GM12878 (cell line): Measurements from ENCODE around the gene WDR91. TPM values are rescaled to one million over a fixed set of nuclear protein-coding genes. Genes with fewer than 3 reads are reported as not detected.

ENCODE experiments used
- ATAC-seq: fragments of 200-7000 bp; cut with Tn5 transposase; 3 replicates; pipeline ENCODE4 v1.9.1; 2020; ENCODE audit warnings: mild to moderate bottlenecking, moderate library complexity
- BruUV-seq: library from RNA; stranded (reverse); fragments of 400-500 nt; replicated peaks from 2 replicates; lab custom pipeline; 2021; lab: Mats Ljungman, UMichigan
- CTCF ChIA-PET: fragments of 300-600 bp; sonication (Branson Sonifier 250); formaldehyde crosslinking; extraction: SDS; loops from one replicate; lab custom pipeline; 2021; ENCODE audit warnings: inconsistent platforms; lab: Yijun Ruan, JAX
- POLR2A ChIA-PET: fragments of 350-600 bp; formaldehyde crosslinking; extraction: SDS; loops from one replicate; lab custom pipeline; 2021; ENCODE audit warnings: inconsistent platforms; lab: Charles Lee
- RAD21 ChIA-PET: fragments of 300-600 bp; sonication (Branson Sonifier 250); formaldehyde crosslinking; loops from one replicate; lab custom pipeline; 2023; ENCODE audit warnings: antibody characterized with exemption; ENCODE audit not compliant: unreplicated experiment; lab: Charles Lee
- SMC1A ChIA-PET: fragments of 300-600 bp; sonication (Branson Sonifier 250); formaldehyde crosslinking; loops from one replicate; lab custom pipeline; 2023; ENCODE audit not compliant: unreplicated experiment, uncharacterized antibody; lab: Charles Lee
- DNase-seq: peaks from one replicate; pipeline ENCODE4 v3.0.0-alpha.2; 2011; ENCODE audit warnings: low read depth, low spot score
- FAIRE-seq: peaks from 3 replicates; lab custom pipeline; 2011; peaks lifted over from hg19 to GRCh38; lab: Jason Lieb, UNC
- H2AFZ ChIP-seq: 2 replicates; pipeline ENCODE4 v1.6.0; 2011; ENCODE audit warnings: low read depth, low read length, control low read depth; ENCODE audit not compliant: control insufficient read depth
- H3K27ac ChIP-seq: 2 replicates; pipeline ENCODE4 v1.5.1; 2011; ENCODE audit warnings: control low read depth; ENCODE audit not compliant: control insufficient read depth, insufficient read depth
- H3K27me3 ChIP-seq, 2 experiments: replicated peaks in 1 of 2; 2 replicates each; pipeline versions ENCODE4 v1.6.0 to v1.6.1; 2011; ENCODE audit warnings: low read length in 1 of 2; ENCODE audit not compliant: control insufficient read depth in 2 of 2, insufficient read depth in 2 of 2
- H3K36me3 ChIP-seq, 2 experiments: 2 replicates each; pipeline ENCODE4 v1.5.1; 2011; ENCODE audit warnings: low read length in 1 of 2; ENCODE audit not compliant: control insufficient read depth in 2 of 2, insufficient read depth in 2 of 2
- H3K4me1 ChIP-seq: 2 replicates; pipeline ENCODE4 v1.6.1; 2011; ENCODE audit warnings: mild to moderate bottlenecking, low read length, moderate library complexity, mixed read lengths; ENCODE audit not compliant: control insufficient read depth, insufficient read depth
- H3K4me2 ChIP-seq: 2 replicates; pipeline ENCODE4 v1.6.0; 2011; ENCODE audit warnings: control low read depth; ENCODE audit not compliant: control insufficient read depth, insufficient read depth
- H3K4me3 ChIP-seq: fragments of 200-600 bp; sonication (generic); 2 replicates; pipeline ENCODE4 v1.5.1; 2016
- H3K79me2 ChIP-seq: 2 replicates; pipeline ENCODE4 v1.6.0; 2011; ENCODE audit warnings: low read length; ENCODE audit not compliant: control insufficient read depth, insufficient read depth
- H3K9ac ChIP-seq: 2 replicates; pipeline ENCODE4 v1.8.0; 2011; ENCODE audit warnings: low read length, control low read depth, mixed read lengths; ENCODE audit not compliant: control insufficient read depth, insufficient read depth
- H3K9me3 ChIP-seq: replicated peaks from 3 replicates; pipeline ENCODE4 v1.5.1; 2011; ENCODE audit warnings: mild to moderate bottlenecking, low read length; ENCODE audit not compliant: control insufficient read depth, insufficient read depth
- H4K20me1 ChIP-seq: 2 replicates; pipeline ENCODE4 v1.6.0; 2011; ENCODE audit not compliant: control insufficient read depth, insufficient read depth
- ASH2L ChIP-seq: fragments of 300-600, 200-600 bp; sonication (generic); IDR thresholded peaks from 2 replicates; pipeline ENCODE4 v1.6.1; 2017; ENCODE audit warnings: low read depth, mild to moderate bottlenecking, borderline replicate concordance
- BCL11A ChIP-seq: IDR thresholded peaks from 2 replicates; pipeline ENCODE4 v1.6.1; 2011; ENCODE audit warnings: low read depth, low read length
- CBX5 ChIP-seq: sonication (generic); IDR thresholded peaks from 2 replicates; pipeline ENCODE4 v1.6.1; 2016; ENCODE audit warnings: low read depth, moderate library complexity, mild to moderate bottlenecking, inconsistent platforms
- CHD2 ChIP-seq: IDR thresholded peaks from 2 replicates; pipeline ENCODE4 v1.6.1; 2011; ENCODE audit warnings: low read depth, low read length, improper control_type of control experiment, borderline replicate concordance
- EZH2 ChIP-seq: IDR thresholded peaks from 2 replicates; pipeline ENCODE4 v1.6.1; 2012; ENCODE audit warnings: low read depth, mild to moderate bottlenecking, control low read depth, inconsistent platforms, low read length, borderline replicate concordance; ENCODE audit not compliant: control insufficient read depth
- GABPA ChIP-seq: IDR thresholded peaks from 2 replicates; pipeline ENCODE4 v1.6.1; 2014; ENCODE audit warnings: antibody characterized with exemption, low read depth, mild to moderate bottlenecking, inconsistent platforms
- JUNB ChIP-seq: IDR thresholded peaks from 2 replicates; pipeline ENCODE4 v1.6.1; 2016; ENCODE audit warnings: antibody characterized with exemption, mild to moderate bottlenecking
- KLF5 ChIP-seq: fragments of 450-650 bp; IDR thresholded peaks from 2 replicates; pipeline ENCODE4 v1.6.1; 2014; ENCODE audit warnings: mild to moderate bottlenecking; ENCODE audit not compliant: partially characterized antibody
- MEF2A ChIP-seq: IDR thresholded peaks from 2 replicates; pipeline ENCODE4 v1.6.1; 2011; ENCODE audit warnings: low read depth, mild to moderate bottlenecking, low read length, moderate library complexity; ENCODE audit not compliant: insufficient read depth
- MTA2 ChIP-seq: fragments of 450-650 bp; IDR thresholded peaks from 2 replicates; pipeline ENCODE4 v1.6.1; 2016; ENCODE audit warnings: low read depth, mild to moderate bottlenecking, moderate library complexity
- MXI1 ChIP-seq: fragments of 150-350 bp; IDR thresholded peaks from 2 replicates; pipeline ENCODE4 v1.6.1; 2011; ENCODE audit warnings: low read depth, mild to moderate bottlenecking, inconsistent platforms, low read length, improper control_type of control experiment
- NBN ChIP-seq: fragments of 450-650 bp; IDR thresholded peaks from 2 replicates; pipeline ENCODE4 v1.6.1; 2016
- NFYB ChIP-seq: IDR thresholded peaks from 2 replicates; pipeline ENCODE4 v1.6.1; 2011; ENCODE audit warnings: low read depth, mild to moderate bottlenecking, low read length, improper control_type of control experiment, moderate library complexity; ENCODE audit not compliant: insufficient read depth
- PAX5 ChIP-seq: IDR thresholded peaks from 2 replicates; pipeline ENCODE4 v1.6.1; 2011; ENCODE audit warnings: low read depth, low read length, borderline replicate concordance
- POLR2A ChIP-seq: IDR thresholded peaks from 2 replicates; pipeline ENCODE4 v1.6.1; 2011; ENCODE audit warnings: low read depth, mild to moderate bottlenecking, low read length
- POU2F2 ChIP-seq: IDR thresholded peaks from 3 replicates; pipeline ENCODE4 v1.6.1; 2011; ENCODE audit warnings: low read depth, mild to moderate bottlenecking, low read length, borderline replicate concordance
- SMAD5 ChIP-seq: IDR thresholded peaks from 2 replicates; pipeline ENCODE4 v1.6.1; 2016; ENCODE audit warnings: antibody characterized with exemption, low read depth
- STAT3 ChIP-seq: IDR thresholded peaks from 2 replicates; pipeline ENCODE4 v1.6.1; 2011; ENCODE audit warnings: low read depth, low read length, improper control_type of control experiment
- YBX1 ChIP-seq: fragments of 450-650 bp; IDR thresholded peaks from 2 replicates; pipeline ENCODE4 v1.6.1; 2016; ENCODE audit warnings: antibody characterized with exemption
- ZNF207 ChIP-seq: fragments of 450-650 bp; IDR thresholded peaks from 2 replicates; pipeline ENCODE4 v1.6.1; 2014; ENCODE audit warnings: antibody characterized with exemption, mild to moderate bottlenecking, borderline replicate concordance
- ZNF274 ChIP-seq: IDR thresholded peaks from one replicate; pipeline ENCODE4 v1.8.0; 2011; ENCODE audit not compliant: insufficient read length, insufficient read depth
- ZNF384 ChIP-seq: IDR thresholded peaks from 2 replicates; pipeline ENCODE4 v1.6.1; 2012; ENCODE audit warnings: low read depth, mild to moderate bottlenecking, low read length, improper control_type of control experiment, borderline replicate concordance
- WGBS: methylation state at CpG from one replicate; pipeline ENCODE4 v1.1.6; 2016; ENCODE audit warnings: low lambda C conversion rate; ENCODE audit not compliant: insufficient replicate concordance, insufficient coverage; ENCODE audit errors: missing lambda C conversion rate; 5-methylcytosine and 5-hydroxymethylcytosine counted together
- in situ Hi-C: fragments of 300-500 bp; cut with MboI; formaldehyde crosslinking; loops from 9 replicates; pipeline ENCODE4 v1.14.3; 2018; ENCODE audit warnings: mixed read lengths
- intact Hi-C: fragments of 100-400 bp; cut with micrococcal nuclease; formaldehyde crosslinking; loops from one replicate; pipeline ENCODE4 v1.14.2; 2022; ENCODE audit not compliant: unreplicated experiment
- polyA plus RNA-seq, 11 experiments: library from polyadenylated mRNA; depleted of rRNA in 4 of 11; unstranded in 6 of 11; stranded (reverse) in 5 of 11; fragments of >200 nt; fragmentation: Nextera tagmentation in 4 of 11; fragmentation: Illumina TruSeq in 1 of 11; extraction: Ambion mirVana in 4 of 11; extraction: Trizol in 1 of 11; gene quantifications; 1 replicate in 1 of 11; 2 replicates in 10 of 11; pipeline versions ENCODE4 v1.2.1 to v1.2.3, GENCODE V29; 2011 to 2016; ENCODE audit warnings: inconsistent platforms in 2 of 11, missing spikeins in 2 of 11, low read depth in 1 of 11
- total RNA-seq, 4 experiments: library from RNA; depleted of rRNA in 3 of 4; stranded (reverse); fragments of >200 nt in 3 of 4; fragmentation: Illumina TruSeq in 1 of 4; extraction: Trizol in 1 of 4; gene quantifications; 2 replicates each; pipeline versions ENCODE4 v1.2.1 to v1.2.3, GENCODE V29; 2013 to 2021
- TF ChIP-seq, protein P1 (sequence below): IDR thresholded peaks from 2 replicates; pipeline ENCODE4 v1.6.1; 2011; ENCODE audit warnings: low read depth, low read length, improper control_type of control experiment, borderline replicate concordance

The WDR91 gene
- total and polyA plus RNA-seq, 10 of the 15 experiments (the other 5 are each of a cell fraction or from before 2014, with no cell fraction given) = 7.6 to 83.3 (median 16.5) TPM

DNA sequence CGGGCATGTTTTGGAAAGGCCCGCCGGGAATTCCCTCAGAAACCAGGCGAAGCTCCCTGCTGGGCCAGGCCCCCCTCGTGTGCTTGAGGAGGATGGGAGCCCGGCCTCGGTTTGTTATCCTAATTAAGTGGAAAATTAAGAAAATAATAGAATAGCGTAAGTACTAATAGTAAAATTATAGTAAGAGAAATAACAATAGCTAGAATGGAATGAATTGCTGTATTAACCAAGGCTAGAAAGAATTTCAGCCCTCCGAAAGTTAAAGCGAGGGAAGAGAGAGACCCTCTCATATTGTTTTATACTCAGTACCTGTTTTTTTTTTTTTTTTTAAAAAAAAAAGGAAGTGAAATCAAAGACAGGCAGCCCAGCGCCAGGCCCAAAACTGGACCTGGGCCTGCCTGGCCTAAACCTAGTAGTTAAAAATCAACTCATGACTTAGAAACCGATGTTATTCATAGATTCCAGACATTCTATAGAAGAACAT is 40.3 kb downstream of the WDR91 start (continued):
- peak; percentile 57 for TF ChIP-seq MTA2
- TF ChIP-seq, all 136 proteins: peak for 15; not testable (repeated sequence) for 121

DNA sequence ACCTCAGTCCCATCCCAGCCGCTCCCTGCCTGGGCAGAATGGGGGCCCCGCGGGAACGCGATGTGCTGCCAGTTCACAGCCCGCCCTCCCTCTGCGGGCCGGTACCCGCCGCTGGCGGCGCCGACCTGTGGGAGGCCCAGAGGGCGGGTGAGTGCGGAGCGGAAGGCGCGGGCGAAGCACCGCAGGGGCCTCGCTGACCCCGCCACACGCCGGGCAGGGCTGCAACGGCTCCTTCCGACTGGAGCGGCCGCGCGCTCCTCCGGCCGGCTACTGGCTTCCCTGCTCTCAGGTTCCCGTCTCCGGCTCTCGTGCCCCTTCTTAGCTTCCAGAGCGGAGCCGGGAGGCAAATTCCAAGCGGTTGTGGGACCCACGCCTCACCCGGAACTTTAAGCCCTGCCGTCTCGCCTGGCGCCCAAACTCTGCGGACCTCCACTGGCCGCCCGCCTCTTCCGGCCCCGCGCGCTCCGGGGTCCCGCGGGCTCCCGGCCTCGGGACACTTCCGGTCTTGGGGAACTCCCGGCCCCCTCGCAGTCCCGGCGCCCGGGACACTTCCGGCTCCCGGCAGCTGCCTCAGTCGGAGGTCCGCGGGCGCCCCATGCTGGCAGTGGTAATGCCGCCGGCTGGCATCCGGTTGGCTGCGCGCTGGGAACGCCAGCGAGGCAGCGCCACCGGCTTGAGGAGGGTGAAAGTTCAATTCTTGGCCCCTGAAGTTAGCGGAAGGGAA is 40.9 kb downstream of the WDR91 start, which contains the start of gene CYREN:
TSS of gene CYREN (minus strand) at position 434 of the 724 bp plus-strand sequence. CDS start 1,785 bp downstream, outside the sequence.
- CTCF ChIA-PET = interaction anchor here (0.6 to 12.2 kb wide), 26 partner anchors 10 to 537 kb away, joined by 3 to 157 read pairs (median 4); partner anchors contain the start of genes AGBL3, BPGM, TMEM140 and WDR91
- BruUV-seq = no TSS peak
- Histone ChIP-seq H3K4me2 (peak within 1 kb of the TSS; percentile 99), H3K4me1 (peaks cover 24% of the 10 kb centered on the region), H3K79me2 (peaks cover 71% of the 10 kb centered on the region), H3K9ac (peak within 1 kb of the TSS; percentile 73), H3K4me3 (peak within 1 kb of the TSS; percentile 84), H3K27me3 (no peaks in the 10 kb centered on the region), H3K36me3 (peaks cover 21 to 24% of the 10 kb centered on the region in 2 experiments), H4K20me1 (no peaks in the 10 kb centered on the region; the same call in 1 of the 2 replicates), H3K27ac (peak within 1 kb of the TSS; percentile 96), H3K9me3 (no peaks in the 10 kb centered on the region), H2AFZ (peak within 1 kb of the TSS; percentile 81)
- POLR2A ChIA-PET = interaction anchor here (0.7 to 15.9 kb wide), 14 partner anchors 10 to 536 kb away, joined by 3 to 169 read pairs (median 18); partner anchors contain the start of genes AGBL3, TMEM140 and WDR91
- FAIRE-seq = no peak
- in situ Hi-C loops = no loop called here
- RAD21 ChIA-PET = interaction anchor here (1.0 to 11.6 kb wide), 23 partner anchors 10 to 622 kb away, joined by 3 to 151 read pairs (median 5); partner anchors contain the start of genes AGBL3, AKR1B15, TMEM140 and WDR91
- DNase-seq = no peak
- SMC1A ChIA-PET = interaction anchor here (0.8 to 13.1 kb wide), 22 partner anchors 10 to 537 kb away, joined by 3 to 158 read pairs (median 6); partner anchors contain the start of genes AGBL3, TMEM140 and WDR91
- intact Hi-C loops = loop anchor here (1.0 to 5.0 kb wide), 4 partner anchors 22 to 538 kb away; partner anchors contain the start of genes AGBL3, BPGM and TMEM140
- peak; percentile 78 for ATAC-seq
- 1% methylated on average over 74 of the region's 77 CpGs for WGBS
- TF ChIP-seq POU2F2 = 0 out of 3 replicates have a peak, but pooled peaks have one; percentile 65
- no peak for TF ChIP-seq ZNF274
- peak; percentile 78 for TF ChIP-seq MEF2A
- 0 out of 2 replicates have a peak, but pooled peaks have one; percentile 22 for TF ChIP-seq ASH2L
- peak; percentile 94 for TF ChIP-seq GABPA
- no peak for TF ChIP-seq ZNF384
- peak; percentile 16; the same call in 1 of the 2 replicates for TF ChIP-seq PAX5
- peak; percentile 57 for TF ChIP-seq KLF5
- peak; percentile 56 for TF ChIP-seq ZNF207
- TF ChIP-seq POLR2A = peak; percentile 88; the same call in 1 of the 2 replicates
- TF ChIP-seq BCL11A = 0 out of 2 replicates have a peak, but pooled peaks have one; percentile 14
- 0 out of 2 replicates have a peak, but pooled peaks have one; percentile 36 for TF ChIP-seq CBX5
- no peak for TF ChIP-seq NFYB
- no peak for TF ChIP-seq YBX1
- peak; percentile 42 for TF ChIP-seq MXI1
- peak; percentile 62; the same call in 1 of the 2 replicates for TF ChIP-seq NBN
- TF ChIP-seq STAT3 = no peak
- TF ChIP-seq EZH2 = no peak
- TF ChIP-seq CHD2 = peak; percentile 76
- peak; percentile 60 for TF ChIP-seq SMAD5
- TF ChIP-seq JUNB = no peak
- TF ChIP-seq, protein P1, sequence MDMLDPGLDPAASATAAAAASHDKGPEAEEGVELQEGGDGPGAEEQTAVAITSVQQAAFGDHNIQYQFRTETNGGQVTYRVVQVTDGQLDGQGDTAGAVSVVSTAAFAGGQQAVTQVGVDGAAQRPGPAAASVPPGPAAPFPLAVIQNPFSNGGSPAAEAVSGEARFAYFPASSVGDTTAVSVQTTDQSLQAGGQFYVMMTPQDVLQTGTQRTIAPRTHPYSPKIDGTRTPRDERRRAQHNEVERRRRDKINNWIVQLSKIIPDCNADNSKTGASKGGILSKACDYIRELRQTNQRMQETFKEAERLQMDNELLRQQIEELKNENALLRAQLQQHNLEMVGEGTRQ = no peak
